Measurements from ENCODE around the gene TBX6. TPM values are rescaled to one million over a fixed set of nuclear protein-coding genes. Genes with fewer than 3 reads are reported as not detected.

Gene TBX6
- total and polyA plus RNA-seq, 2 donors, result 0.52 to 2.6 TPM

DNA sequence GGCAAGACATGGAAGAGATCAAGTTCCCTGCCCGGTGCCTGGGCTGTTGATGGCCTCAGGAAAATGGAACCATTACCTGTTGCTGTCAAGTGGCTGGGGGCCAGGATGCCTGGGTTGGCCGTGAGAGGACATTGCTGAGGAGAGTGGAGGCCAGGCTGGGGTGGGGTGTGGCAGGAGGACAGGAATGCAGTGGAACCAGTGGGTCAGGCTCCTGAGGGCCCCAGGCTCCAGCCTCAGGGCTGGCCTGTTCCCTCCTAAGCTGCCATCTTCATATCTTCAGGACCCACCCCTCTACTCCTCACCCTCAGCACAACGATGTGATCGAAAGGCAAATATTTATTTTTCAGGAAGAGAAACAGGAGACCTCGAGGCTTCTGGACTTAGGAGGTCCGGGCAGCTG, 12.8 kb upstream of the TBX6 start:
- Histone ChIP-seq H3K27ac (ENCODE audit: low read depth in 1 of 2, low read length in 1 of 2) (no peak overlapping the region), H3K9me3 (ENCODE audit: control insufficient read depth in 2 of 2, insufficient read depth in 1 of 2, low read length in 1 of 2) (peaks cover 0 to 7% of the 10 kb centered on the region in 2 donors), H3K36me3 (ENCODE audit: control insufficient read depth in 2 of 2, insufficient read depth in 2 of 2, low read length in 1 of 2) (peaks cover 18 to 24% of the 10 kb centered on the region in 2 donors), H3K4me1 (ENCODE audit: control insufficient read depth in 2 of 2, insufficient read depth in 2 of 2, low read length in 2 of 2) (no peaks in the 10 kb centered on the region), H3K4me3 (ENCODE audit: low read length in 2 of 2) (no peak overlapping the region), H3K27me3 (ENCODE audit: control insufficient read depth in 2 of 2, insufficient read depth in 1 of 2, low read length in 1 of 2) (no peaks in the 10 kb centered on the region)
- 96% methylated on average over 6 of the region's 6 CpGs for WGBS
- DNase-seq (ENCODE audit: low read depth in 6 of 9, low spot score in 9 of 9), result no peak

- Histone ChIP-seq H3K27ac (ENCODE audit: low read depth in 1 of 2, low read length in 1 of 2) (no peak overlapping the region), H3K36me3 (ENCODE audit: control insufficient read depth in 2 of 2, insufficient read depth in 2 of 2, low read length in 1 of 2) (peaks cover 18 to 24% of the 10 kb centered on the region in 2 donors), H3K9me3 (ENCODE audit: control insufficient read depth in 2 of 2, insufficient read depth in 1 of 2, low read length in 1 of 2) (peaks cover 0 to 7% of the 10 kb centered on the region in 2 donors), H3K27me3 (ENCODE audit: control insufficient read depth in 2 of 2, insufficient read depth in 1 of 2, low read length in 1 of 2) (no peaks in the 10 kb centered on the region), H3K4me3 (ENCODE audit: low read length in 2 of 2) (no peak overlapping the region), H3K4me1 (ENCODE audit: control insufficient read depth in 2 of 2, insufficient read depth in 2 of 2, low read length in 2 of 2) (no peaks in the 10 kb centered on the region)
- WGBS, result 96% methylated on average over 4 of the region's 4 CpGs
- DNase-seq (ENCODE audit: low read depth in 6 of 9, low spot score in 9 of 9), result no peak
Measured at GRCh38 chr16:30104090-30104489, 12.4 kb upstream of the TBX6 start.

- peak overlapping the region; percentile 83 to 92 for H3K27ac ChIP-seq (ENCODE audit: low read depth in 1 of 2, low read length in 1 of 2)
- H3K9me3 ChIP-seq (ENCODE audit: control insufficient read depth in 2 of 2, insufficient read depth in 1 of 2, low read length in 1 of 2), result peaks cover 9 to 35% of the 10 kb centered on the region in 2 donors
- no peaks in the 10 kb centered on the region for H3K27me3 ChIP-seq (ENCODE audit: control insufficient read depth in 2 of 2, insufficient read depth in 1 of 2, low read length in 1 of 2)
- peaks cover 15 to 20% of the 10 kb centered on the region in 2 donors for H3K36me3 ChIP-seq (ENCODE audit: control insufficient read depth in 2 of 2, insufficient read depth in 2 of 2, low read length in 1 of 2)
- H3K4me3 ChIP-seq (ENCODE audit: low read length in 2 of 2), result no peak overlapping the region
- 96% methylated on average over 18 of the region's 18 CpGs for WGBS
- DNase-seq (ENCODE audit: low read depth in 6 of 9, low spot score in 9 of 9), result peak in 1 of 9 donors; percentile 21
- peaks cover 23 to 38% of the 10 kb centered on the region in 2 donors for H3K4me1 ChIP-seq (ENCODE audit: control insufficient read depth in 2 of 2, insufficient read depth in 2 of 2, low read length in 2 of 2)
Measured at GRCh38 chr16:30096862-30097563, 5.3 kb upstream of the TBX6 start.

DNA sequence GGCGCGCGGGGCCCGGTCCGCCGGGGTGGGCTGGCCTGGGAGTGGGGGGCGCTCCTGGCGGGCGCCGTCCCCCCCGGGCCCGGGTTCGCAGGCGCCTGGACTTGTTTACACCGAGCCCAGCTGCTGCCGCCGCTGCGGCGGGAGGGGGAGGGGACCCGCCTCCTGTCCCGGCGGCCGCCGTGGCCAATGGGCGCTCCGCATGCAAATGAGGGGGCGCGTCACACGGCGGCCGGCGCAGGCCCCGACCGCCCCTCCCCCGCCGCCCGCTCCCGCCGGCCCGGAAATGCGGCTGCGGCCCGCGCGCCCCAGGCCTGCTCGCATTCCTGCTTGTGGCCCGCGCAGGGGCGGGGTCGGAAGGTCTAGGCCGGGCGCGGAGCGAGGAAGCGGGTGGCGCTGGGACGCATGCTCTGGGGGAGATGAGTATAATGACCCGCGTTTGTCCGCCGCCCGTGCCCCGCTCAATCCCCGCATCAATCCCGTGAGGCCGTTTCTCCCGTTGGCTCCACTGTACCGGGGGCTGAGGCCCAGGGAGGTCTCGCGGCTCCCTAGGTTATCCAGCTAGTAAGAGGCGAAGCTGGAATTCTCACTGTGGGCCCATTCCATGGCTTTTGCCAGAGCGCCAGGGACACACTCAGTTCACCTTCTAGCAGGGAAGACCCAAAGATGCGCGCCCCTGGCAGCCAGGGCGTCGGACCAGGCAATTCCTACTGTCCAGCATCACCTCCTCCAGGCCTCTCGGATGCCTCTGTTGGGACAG, 4.6 kb upstream of the TBX6 start, which contains the start of gene YPEL3:
Gene YPEL3, minus strand, starts transcription at position 109 of the 757 bp plus-strand sequence. CDS start 731 bp downstream, outside the sequence.
- Histone ChIP-seq H3K27ac (ENCODE audit: low read depth in 1 of 2, low read length in 1 of 2) (peak within 1 kb of the TSS; percentile 87 to 93), H3K4me1 (ENCODE audit: control insufficient read depth in 2 of 2, insufficient read depth in 2 of 2, low read length in 2 of 2) (peaks cover 27 to 44% of the 10 kb centered on the region in 2 donors), H3K27me3 (ENCODE audit: control insufficient read depth in 2 of 2, insufficient read depth in 1 of 2, low read length in 1 of 2) (no peaks in the 10 kb centered on the region), H3K36me3 (ENCODE audit: control insufficient read depth in 2 of 2, insufficient read depth in 2 of 2, low read length in 1 of 2) (peaks cover 15 to 20% of the 10 kb centered on the region in 2 donors), H3K9me3 (ENCODE audit: control insufficient read depth in 2 of 2, insufficient read depth in 1 of 2, low read length in 1 of 2) (peaks cover 9 to 39% of the 10 kb centered on the region in 2 donors), H3K4me3 (ENCODE audit: low read length in 2 of 2) (peak within 1 kb of the TSS; percentile 76 to 93)
- 13% methylated on average over 77 of the region's 77 CpGs for WGBS
- peak in 8 of 9 donors; percentile 66 to 93 (median 77) for DNase-seq (ENCODE audit: low read depth in 6 of 9, low spot score in 9 of 9)

DNA sequence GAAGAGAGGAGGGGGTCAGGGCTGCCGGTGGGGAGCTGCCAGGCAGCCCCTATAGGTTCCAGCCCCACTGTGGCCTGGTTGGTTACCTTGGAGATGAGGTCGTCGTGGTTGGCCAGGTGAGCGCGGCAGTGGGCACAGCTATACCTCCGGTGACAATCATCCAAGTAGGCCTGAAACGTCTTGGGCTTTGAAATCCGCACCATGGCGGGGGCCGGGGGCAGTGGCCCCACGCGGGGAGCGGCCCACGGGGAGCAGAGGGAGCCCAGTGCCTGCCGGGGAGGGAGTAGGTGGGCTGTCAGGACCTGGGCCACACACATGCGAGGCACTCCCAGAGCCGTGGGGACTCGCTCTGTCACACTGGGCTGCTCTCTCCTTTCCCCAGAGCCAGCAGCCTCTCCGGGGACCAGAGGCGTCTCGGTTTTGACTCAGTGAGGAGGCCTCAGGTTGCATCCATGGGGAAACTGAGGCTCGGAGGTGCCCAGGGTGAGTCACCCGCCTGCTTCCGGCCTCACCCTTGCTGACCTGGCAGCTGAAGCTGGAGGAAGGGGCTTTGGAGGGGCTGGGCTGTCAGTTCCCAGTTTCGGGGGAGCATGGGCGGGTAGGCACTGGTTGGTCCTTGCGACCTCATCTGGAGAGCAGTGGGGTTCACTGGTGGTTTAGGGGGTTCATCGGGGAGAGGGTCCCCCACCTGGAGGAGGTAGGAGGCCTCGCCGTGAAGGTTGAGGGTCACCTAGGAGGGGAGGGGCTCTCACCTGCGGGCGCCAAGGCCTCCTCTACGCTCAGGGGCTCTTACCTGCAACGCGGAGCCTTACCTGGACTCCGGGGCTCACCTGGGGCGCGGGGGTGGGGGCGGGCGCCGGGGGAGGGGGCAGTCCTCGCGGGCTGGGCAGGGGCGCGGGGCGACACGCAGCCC, 3.7 kb upstream of the TBX6 start:
- peaks cover 15 to 20% of the 10 kb centered on the region in 2 donors for H3K36me3 ChIP-seq (ENCODE audit: control insufficient read depth in 2 of 2, insufficient read depth in 2 of 2, low read length in 1 of 2)
- WGBS, result 22% methylated on average over 47 of the region's 47 CpGs
- peaks cover 29 to 53% of the 10 kb centered on the region in 2 donors for H3K4me1 ChIP-seq (ENCODE audit: control insufficient read depth in 2 of 2, insufficient read depth in 2 of 2, low read length in 2 of 2)
- peaks cover 9 to 31% of the 10 kb centered on the region in 2 donors for H3K9me3 ChIP-seq (ENCODE audit: control insufficient read depth in 2 of 2, insufficient read depth in 1 of 2, low read length in 1 of 2)
- DNase-seq (ENCODE audit: low read depth in 6 of 9, low spot score in 9 of 9), result peak in 2 of 9 donors; percentile 13 to 46
- peak overlapping the region; percentile 87 to 93 for H3K27ac ChIP-seq (ENCODE audit: low read depth in 1 of 2, low read length in 1 of 2)
- peak overlapping the region; percentile 76 to 93 for H3K4me3 ChIP-seq (ENCODE audit: low read length in 2 of 2)
- no peaks in the 10 kb centered on the region for H3K27me3 ChIP-seq (ENCODE audit: control insufficient read depth in 2 of 2, insufficient read depth in 1 of 2, low read length in 1 of 2)

DNA sequence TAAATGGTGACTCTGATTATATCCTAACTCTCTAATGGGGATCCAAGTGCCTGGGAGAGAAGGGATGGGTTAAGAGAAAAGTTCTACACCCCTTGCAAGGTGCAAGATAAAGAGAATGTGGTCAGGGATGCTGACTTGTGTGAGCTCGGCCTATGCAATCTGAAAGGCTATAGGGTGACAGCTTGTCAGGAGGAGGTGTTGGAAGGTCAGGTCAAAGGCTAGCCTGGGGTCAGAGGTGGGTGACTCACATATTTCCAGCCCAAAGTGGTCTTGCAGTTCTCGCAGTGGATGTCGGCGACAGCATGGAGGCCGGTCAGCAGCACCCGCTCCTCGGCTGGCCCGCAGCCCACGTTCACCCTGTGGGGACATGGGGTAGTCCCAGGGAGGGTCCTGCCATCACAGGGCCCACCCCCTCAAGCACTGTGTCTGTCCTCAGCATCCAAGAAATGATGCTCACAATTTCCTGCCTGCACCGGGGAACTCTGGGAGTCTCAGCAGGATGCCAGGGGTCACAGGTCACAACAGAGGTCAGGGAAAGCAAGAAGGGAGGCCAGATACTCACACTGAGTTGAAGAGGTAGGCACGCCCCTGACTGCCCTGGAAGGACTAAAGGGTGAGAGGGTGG, 2.9 kb upstream of the TBX6 start:
- Histone ChIP-seq H3K27me3 (ENCODE audit: control insufficient read depth in 2 of 2, insufficient read depth in 1 of 2, low read length in 1 of 2) (no peaks in the 10 kb centered on the region), H3K4me3 (ENCODE audit: low read length in 2 of 2) (peak overlapping the region; percentile 76 to 93), H3K4me1 (ENCODE audit: control insufficient read depth in 2 of 2, insufficient read depth in 2 of 2, low read length in 2 of 2) (peaks cover 29 to 60% of the 10 kb centered on the region in 2 donors), H3K27ac (ENCODE audit: low read depth in 1 of 2, low read length in 1 of 2) (no peak overlapping the region), H3K9me3 (ENCODE audit: control insufficient read depth in 2 of 2, insufficient read depth in 1 of 2, low read length in 1 of 2) (peaks cover 9 to 31% of the 10 kb centered on the region in 2 donors), H3K36me3 (ENCODE audit: control insufficient read depth in 2 of 2, insufficient read depth in 2 of 2, low read length in 1 of 2) (peaks cover 15 to 20% of the 10 kb centered on the region in 2 donors)
- 95% methylated on average over 11 of the region's 11 CpGs for WGBS
- DNase-seq (ENCODE audit: low read depth in 6 of 9, low spot score in 9 of 9), result no peak

GRCh38 chr16:30092373-30093010, 768 bp upstream of the TBX6 start:
- Histone ChIP-seq H3K4me3 (ENCODE audit: low read length in 2 of 2) (peak overlapping the region; percentile 64 to 70), H3K9me3 (ENCODE audit: control insufficient read depth in 2 of 2, insufficient read depth in 1 of 2, low read length in 1 of 2) (peaks cover 7 to 18% of the 10 kb centered on the region in 2 donors), H3K27ac (ENCODE audit: low read depth in 1 of 2, low read length in 1 of 2) (peak overlapping the region; percentile 78 to 93), H3K27me3 (ENCODE audit: control insufficient read depth in 2 of 2, insufficient read depth in 1 of 2, low read length in 1 of 2) (no peaks in the 10 kb centered on the region), H3K36me3 (ENCODE audit: control insufficient read depth in 2 of 2, insufficient read depth in 2 of 2, low read length in 1 of 2) (peaks cover 15 to 19% of the 10 kb centered on the region in 2 donors), H3K4me1 (ENCODE audit: control insufficient read depth in 2 of 2, insufficient read depth in 2 of 2, low read length in 2 of 2) (peaks cover 29 to 60% of the 10 kb centered on the region in 2 donors)
- peak in 3 of 9 donors; percentile 26 to 68 (median 39) for DNase-seq (ENCODE audit: low read depth in 6 of 9, low spot score in 9 of 9)
- 4% methylated on average over 22 of the region's 22 CpGs for WGBS

Data from thymus (tissue), 11 donors.